ENCODE results near the gene SH3YL1.

SH3YL1 gene

DNA sequence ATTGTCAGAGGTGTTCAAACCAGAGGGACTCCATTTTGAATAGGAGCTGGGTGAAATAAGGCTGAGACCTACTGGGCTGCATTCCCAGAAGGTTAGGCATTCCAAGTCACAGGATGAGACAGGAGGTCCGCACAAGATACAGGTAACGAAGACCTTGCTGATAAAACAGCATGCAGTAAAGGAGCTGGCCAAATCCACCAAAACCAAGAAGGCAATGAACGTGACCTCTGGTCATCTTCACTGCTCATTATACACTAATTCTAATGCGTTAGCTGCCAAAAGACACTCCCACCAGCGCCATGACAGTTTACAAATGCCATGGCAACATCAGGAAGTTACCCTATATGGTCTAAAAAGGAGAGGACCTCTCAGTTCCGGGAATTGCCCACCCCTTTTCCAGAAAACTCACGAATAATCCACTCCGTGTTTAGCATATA is 10.6 kb downstream of the SH3YL1 start:
- no peak overlapping the region for H3K4me3 ChIP-seq (ENCODE audit: low read depth in 1 of 2, low read length in 2 of 2)
- no peaks in the 10 kb centered on the region for H3K9me3 ChIP-seq (ENCODE audit: low read length)
- no peak overlapping the region for H3K27ac ChIP-seq (ENCODE audit: low read depth, low read length)
- H3K27me3 ChIP-seq (ENCODE audit: control insufficient read depth in 1 of 2, insufficient read depth in 2 of 2, low read length in 2 of 2): no peaks in the 10 kb centered on the region
- H3K36me3 ChIP-seq (ENCODE audit: insufficient read depth, low read length): peaks cover 5% of the 10 kb centered on the region
- H3K9ac ChIP-seq (ENCODE audit: low read length): no peak overlapping the region
- no peaks in the 10 kb centered on the region for H3K4me1 ChIP-seq (ENCODE audit: insufficient read depth, low read length)

DNA sequence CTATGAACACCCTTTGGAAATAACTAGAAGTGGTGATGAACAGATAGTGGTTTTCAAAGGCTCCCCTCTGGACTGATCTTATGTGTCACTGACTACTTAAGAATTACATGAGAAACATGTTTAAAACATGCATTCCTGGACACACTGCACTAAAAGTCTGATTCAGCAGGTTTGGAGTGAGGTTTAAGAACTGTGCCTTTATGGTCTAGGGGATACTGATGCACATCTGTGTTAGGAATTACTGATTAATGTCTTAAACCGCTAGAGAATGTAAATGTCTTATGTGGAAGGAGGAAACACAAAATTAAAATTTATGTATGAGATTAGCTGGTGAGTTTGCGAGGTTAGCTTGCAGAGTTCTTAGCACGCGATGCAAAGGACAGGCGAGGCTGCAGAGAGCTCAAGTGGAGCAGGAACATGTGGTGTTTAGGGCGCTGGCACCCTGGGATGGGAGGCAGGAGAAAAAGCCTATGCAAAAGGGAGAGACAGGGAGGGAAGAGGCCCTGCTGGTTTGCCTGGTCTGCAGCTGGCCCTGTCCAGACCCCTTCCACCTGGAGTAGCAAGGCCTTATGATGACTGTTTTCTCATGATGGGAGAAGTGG is 11.7 kb downstream of the SH3YL1 start:
- Histone ChIP-seq H3K9ac (ENCODE audit: low read length) (no peak overlapping the region), H3K4me3 (ENCODE audit: low read depth in 1 of 2, low read length in 2 of 2) (no peak overlapping the region), H3K27me3 (ENCODE audit: control insufficient read depth in 1 of 2, insufficient read depth in 2 of 2, low read length in 2 of 2) (no peaks in the 10 kb centered on the region), H3K4me1 (ENCODE audit: insufficient read depth, low read length) (no peaks in the 10 kb centered on the region), H3K36me3 (ENCODE audit: insufficient read depth, low read length) (peaks cover 7% of the 10 kb centered on the region), H3K9me3 (ENCODE audit: low read length) (no peaks in the 10 kb centered on the region), H3K27ac (ENCODE audit: low read depth, low read length) (no peak overlapping the region)

- no peaks in the 10 kb centered on the region for H3K4me1 ChIP-seq (ENCODE audit: insufficient read depth, low read length)
- H3K27ac ChIP-seq (ENCODE audit: low read depth, low read length): no peak overlapping the region
- peaks cover 17% of the 10 kb centered on the region for H3K36me3 ChIP-seq (ENCODE audit: insufficient read depth, low read length)
- H3K9ac ChIP-seq (ENCODE audit: low read length): no peak overlapping the region
- no peaks in the 10 kb centered on the region for H3K27me3 ChIP-seq (ENCODE audit: control insufficient read depth in 1 of 2, insufficient read depth in 2 of 2, low read length in 2 of 2)
- no peaks in the 10 kb centered on the region for H3K9me3 ChIP-seq (ENCODE audit: low read length)
- no peak overlapping the region for H3K4me3 ChIP-seq (ENCODE audit: low read depth in 1 of 2, low read length in 2 of 2)
Measured at GRCh38 chr2:249538-250042, 14.2 kb downstream of the SH3YL1 start.

- Histone ChIP-seq H3K4me3 (ENCODE audit: low read depth in 1 of 2, low read length in 2 of 2) (no peak overlapping the region), H3K36me3 (ENCODE audit: insufficient read depth, low read length) (peaks cover 20% of the 10 kb centered on the region), H3K27me3 (ENCODE audit: control insufficient read depth in 1 of 2, insufficient read depth in 2 of 2, low read length in 2 of 2) (no peaks in the 10 kb centered on the region), H3K27ac (ENCODE audit: low read depth, low read length) (no peak overlapping the region), H3K4me1 (ENCODE audit: insufficient read depth, low read length) (no peaks in the 10 kb centered on the region), H3K9ac (ENCODE audit: low read length) (no peak overlapping the region), H3K9me3 (ENCODE audit: low read length) (no peaks in the 10 kb centered on the region)
Measured at GRCh38 chr2:248724-249123, 15.1 kb downstream of the SH3YL1 start.

- no peaks in the 10 kb centered on the region for H3K9me3 ChIP-seq (ENCODE audit: low read length)
- H3K27ac ChIP-seq (ENCODE audit: low read depth, low read length): no peak overlapping the region
- no peaks in the 10 kb centered on the region for H3K4me1 ChIP-seq (ENCODE audit: insufficient read depth, low read length)
- H3K36me3 ChIP-seq (ENCODE audit: insufficient read depth, low read length): peaks cover 24% of the 10 kb centered on the region
- H3K4me3 ChIP-seq (ENCODE audit: low read depth in 1 of 2, low read length in 2 of 2): no peak overlapping the region
- no peaks in the 10 kb centered on the region for H3K27me3 ChIP-seq (ENCODE audit: control insufficient read depth in 1 of 2, insufficient read depth in 2 of 2, low read length in 2 of 2)
- no peak overlapping the region for H3K9ac ChIP-seq (ENCODE audit: low read length)
Measured at GRCh38 chr2:246489-247144, 17.2 kb downstream of the SH3YL1 start.

DNA sequence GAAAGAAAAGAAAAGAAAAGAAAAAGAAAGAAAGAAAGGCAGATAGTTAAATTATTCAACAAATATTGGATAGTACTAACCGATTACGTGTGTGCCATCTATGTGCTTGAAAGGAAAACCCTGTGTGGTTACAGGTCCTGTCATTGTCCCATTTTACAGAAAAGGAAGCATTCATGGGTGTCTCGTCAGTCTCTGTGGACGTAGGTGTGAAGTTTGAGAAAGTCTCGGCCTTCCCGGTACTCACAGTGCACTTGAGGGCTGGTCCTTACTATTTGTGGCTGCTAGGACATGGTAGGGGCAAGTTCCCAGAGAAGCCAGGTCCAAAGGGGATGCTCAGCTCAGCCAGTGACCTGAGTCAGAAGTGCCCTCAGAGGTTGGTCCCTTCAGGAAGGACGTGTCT is 19.3 kb downstream of the SH3YL1 start:
- Histone ChIP-seq H3K4me1 (ENCODE audit: insufficient read depth, low read length) (no peaks in the 10 kb centered on the region), H3K27ac (ENCODE audit: low read depth, low read length) (no peak overlapping the region), H3K4me3 (ENCODE audit: low read depth in 1 of 2, low read length in 2 of 2) (no peak overlapping the region), H3K36me3 (ENCODE audit: insufficient read depth, low read length) (peaks cover 21% of the 10 kb centered on the region), H3K9me3 (ENCODE audit: low read length) (no peaks in the 10 kb centered on the region), H3K9ac (ENCODE audit: low read length) (no peak overlapping the region), H3K27me3 (ENCODE audit: control insufficient read depth in 1 of 2, insufficient read depth in 2 of 2, low read length in 2 of 2) (no peaks in the 10 kb centered on the region)

GRCh38 chr2:238869-239268 is 25.0 kb downstream of the SH3YL1 start:
- Histone ChIP-seq H3K9me3 (ENCODE audit: low read length) (no peaks in the 10 kb centered on the region), H3K36me3 (ENCODE audit: insufficient read depth, low read length) (peaks cover 6% of the 10 kb centered on the region), H3K27ac (ENCODE audit: low read depth, low read length) (no peak overlapping the region), H3K4me1 (ENCODE audit: insufficient read depth, low read length) (no peaks in the 10 kb centered on the region), H3K27me3 (ENCODE audit: control insufficient read depth in 1 of 2, insufficient read depth in 2 of 2, low read length in 2 of 2) (no peaks in the 10 kb centered on the region), H3K9ac (ENCODE audit: low read length) (no peak overlapping the region), H3K4me3 (ENCODE audit: low read depth in 1 of 2, low read length in 2 of 2) (no peak overlapping the region)

- Histone ChIP-seq H3K27me3 (ENCODE audit: control insufficient read depth in 1 of 2, insufficient read depth in 2 of 2, low read length in 2 of 2) (no peaks in the 10 kb centered on the region), H3K4me3 (ENCODE audit: low read depth in 1 of 2, low read length in 2 of 2) (no peak overlapping the region), H3K9me3 (ENCODE audit: low read length) (no peaks in the 10 kb centered on the region), H3K4me1 (ENCODE audit: insufficient read depth, low read length) (no peaks in the 10 kb centered on the region), H3K27ac (ENCODE audit: low read depth, low read length) (no peak overlapping the region), H3K36me3 (ENCODE audit: insufficient read depth, low read length) (peaks cover 2% of the 10 kb centered on the region), H3K9ac (ENCODE audit: low read length) (no peak overlapping the region)
Measured at GRCh38 chr2:238431-238830, 25.4 kb downstream of the SH3YL1 start.

GRCh38 chr2:237878-238277 is 26.0 kb downstream of the SH3YL1 start:
- Histone ChIP-seq H3K27ac (ENCODE audit: low read depth, low read length) (no peak overlapping the region), H3K9ac (ENCODE audit: low read length) (no peak overlapping the region), H3K4me1 (ENCODE audit: insufficient read depth, low read length) (no peaks in the 10 kb centered on the region), H3K27me3 (ENCODE audit: control insufficient read depth in 1 of 2, insufficient read depth in 2 of 2, low read length in 2 of 2) (no peaks in the 10 kb centered on the region), H3K9me3 (ENCODE audit: low read length) (no peaks in the 10 kb centered on the region), H3K4me3 (ENCODE audit: low read depth in 1 of 2, low read length in 2 of 2) (no peak overlapping the region), H3K36me3 (ENCODE audit: insufficient read depth, low read length) (no peaks in the 10 kb centered on the region)

- Histone ChIP-seq H3K4me3 (ENCODE audit: low read depth in 1 of 2, low read length in 2 of 2) (no peak overlapping the region), H3K4me1 (ENCODE audit: insufficient read depth, low read length) (no peaks in the 10 kb centered on the region), H3K9ac (ENCODE audit: low read length) (no peak overlapping the region), H3K27ac (ENCODE audit: low read depth, low read length) (no peak overlapping the region), H3K9me3 (ENCODE audit: low read length) (no peaks in the 10 kb centered on the region), H3K27me3 (ENCODE audit: control insufficient read depth in 1 of 2, insufficient read depth in 2 of 2, low read length in 2 of 2) (no peaks in the 10 kb centered on the region), H3K36me3 (ENCODE audit: insufficient read depth, low read length) (no peaks in the 10 kb centered on the region)
Measured at GRCh38 chr2:236993-237539, 26.8 kb downstream of the SH3YL1 start.

DNA sequence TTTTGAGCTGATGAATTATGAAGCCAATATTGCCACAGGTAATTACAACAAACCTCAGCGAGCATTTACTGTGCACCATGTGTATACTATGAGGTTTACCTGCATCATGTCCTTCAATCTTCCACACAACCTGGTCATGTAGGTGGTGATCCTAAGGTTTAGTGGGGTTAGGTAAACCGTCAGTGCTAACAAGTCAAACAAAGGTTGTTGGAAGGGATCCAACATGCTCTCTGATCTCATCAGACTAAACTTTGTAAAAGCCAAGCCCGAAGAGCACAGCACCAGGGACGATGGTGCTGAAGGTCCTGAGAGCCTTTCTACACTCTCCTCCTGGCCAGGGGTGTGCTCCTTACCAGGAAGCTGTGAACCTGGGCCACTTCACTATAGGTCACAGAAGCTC is 29.4 kb downstream of the SH3YL1 start:
- Histone ChIP-seq H3K27me3 (ENCODE audit: control insufficient read depth in 1 of 2, insufficient read depth in 2 of 2, low read length in 2 of 2) (no peaks in the 10 kb centered on the region), H3K27ac (ENCODE audit: low read depth, low read length) (no peak overlapping the region), H3K4me3 (ENCODE audit: low read depth in 1 of 2, low read length in 2 of 2) (no peak overlapping the region), H3K4me1 (ENCODE audit: insufficient read depth, low read length) (no peaks in the 10 kb centered on the region), H3K9me3 (ENCODE audit: low read length) (no peaks in the 10 kb centered on the region), H3K36me3 (ENCODE audit: insufficient read depth, low read length) (peaks cover 6% of the 10 kb centered on the region), H3K9ac (ENCODE audit: low read length) (no peak overlapping the region)

DNA sequence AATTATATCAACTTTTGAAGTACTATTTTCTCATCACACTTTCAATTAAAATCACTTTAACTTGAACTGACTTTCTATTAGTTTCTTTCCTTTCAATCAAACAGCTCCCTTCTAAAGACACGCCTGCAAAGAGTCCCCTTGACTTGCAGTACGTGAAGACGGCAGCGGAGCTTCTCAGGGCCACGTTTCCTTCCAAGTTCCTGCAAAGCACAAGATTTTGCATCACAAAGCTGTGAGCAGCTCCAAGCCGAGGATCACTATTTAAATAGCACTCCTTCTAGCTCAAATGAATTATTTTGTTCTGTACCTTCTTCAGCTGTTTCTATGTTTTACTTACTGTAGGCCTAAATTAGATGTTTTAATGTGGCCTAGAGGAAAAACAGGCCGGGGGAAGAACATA is 30.8 kb downstream of the SH3YL1 start:
- Histone ChIP-seq H3K27ac (ENCODE audit: low read depth, low read length) (no peak overlapping the region), H3K4me1 (ENCODE audit: insufficient read depth, low read length) (no peaks in the 10 kb centered on the region), H3K27me3 (ENCODE audit: control insufficient read depth in 1 of 2, insufficient read depth in 2 of 2, low read length in 2 of 2) (no peaks in the 10 kb centered on the region), H3K9ac (ENCODE audit: low read length) (no peak overlapping the region), H3K4me3 (ENCODE audit: low read depth in 1 of 2, low read length in 2 of 2) (no peak overlapping the region), H3K36me3 (ENCODE audit: insufficient read depth, low read length) (peaks cover 6% of the 10 kb centered on the region), H3K9me3 (ENCODE audit: low read length) (no peaks in the 10 kb centered on the region)

Measured in muscle layer of colon (tissue), 2 donors.